ENCODE data around the gene RPS2.

DNA sequence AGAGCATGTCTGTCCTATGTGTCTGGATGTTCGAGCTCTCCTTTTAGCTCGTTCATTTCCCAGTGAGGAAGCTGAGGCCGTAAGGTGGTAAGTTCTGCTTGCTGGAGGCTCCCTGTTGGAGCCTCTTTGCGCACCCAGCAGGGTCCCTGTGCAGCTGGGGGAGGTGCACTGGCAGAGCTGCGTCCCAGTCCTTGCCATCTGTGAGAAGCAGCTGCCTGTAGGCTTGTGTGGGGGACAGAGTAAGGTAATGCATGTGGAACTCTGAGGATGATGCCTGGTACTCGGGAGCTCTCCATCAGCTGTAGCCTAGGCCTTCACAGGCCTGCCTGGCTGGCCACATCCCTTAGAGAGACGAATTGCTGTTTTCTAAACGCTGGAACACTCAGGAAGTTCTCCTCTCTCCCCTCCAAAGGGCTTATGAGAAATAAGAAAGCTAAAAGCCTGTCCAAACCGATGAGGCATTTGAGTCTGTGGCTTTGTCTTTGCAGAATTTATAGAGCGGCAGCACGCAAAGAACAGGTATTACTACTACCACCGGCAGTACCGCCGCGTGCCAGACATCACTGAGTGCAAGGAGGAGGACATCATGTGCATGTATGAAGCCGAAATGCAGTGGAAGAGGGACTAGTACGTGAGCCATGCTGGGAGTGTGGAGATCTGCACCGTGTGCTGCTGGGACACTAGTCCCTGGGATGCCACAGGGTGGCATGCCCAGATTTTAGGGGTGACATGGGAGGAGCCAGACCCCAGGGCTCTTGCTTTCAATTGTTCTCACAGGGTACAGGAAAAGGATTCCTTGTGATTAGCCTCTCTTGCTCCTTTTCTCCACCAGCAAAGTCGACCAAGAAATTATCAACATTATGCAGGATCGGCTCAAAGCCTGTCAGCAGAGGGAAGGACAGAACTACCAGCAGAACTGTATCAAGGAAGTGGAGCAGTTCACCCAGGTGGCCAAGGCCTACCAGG is 3.7 kb downstream of the RPS2 start:
- TF ChIP-seq SUZ12 (IDR thresholded peaks at IDR 0.05; ENCODE audit: extremely low read depth, insufficient read depth, insufficient read length) = no peak
- no peak for TF ChIP-seq ZNF274 (IDR thresholded peaks at IDR 0.05; ENCODE audit: low read depth, low read length)
- TF ChIP-seq YY1 (IDR thresholded peaks at IDR 0.05; ENCODE audit: insufficient read depth, insufficient read length) = no peak
